Measurements from ENCODE around the gene PTPRR.

DNA sequence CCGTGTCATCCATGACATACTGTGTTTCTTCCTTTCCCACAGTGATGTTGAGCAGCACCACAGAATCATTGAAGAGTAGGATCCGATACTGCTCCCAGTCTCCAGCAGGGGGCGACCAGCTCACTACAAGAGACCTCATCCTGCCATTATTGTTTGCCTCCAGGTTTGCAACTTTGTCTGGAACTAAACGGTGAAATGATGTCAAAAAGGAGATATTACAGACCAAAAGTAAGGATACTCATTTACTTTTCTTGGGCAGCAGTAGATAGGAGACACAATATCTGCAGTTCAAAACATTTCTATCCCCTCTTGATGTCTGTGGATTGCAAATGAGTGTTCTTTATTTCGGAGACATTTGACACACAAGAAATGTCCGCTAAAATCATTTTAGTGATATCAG lies 330.5 kb downstream of the PTPRR start:
- TF ChIP-seq, protein P1, sequence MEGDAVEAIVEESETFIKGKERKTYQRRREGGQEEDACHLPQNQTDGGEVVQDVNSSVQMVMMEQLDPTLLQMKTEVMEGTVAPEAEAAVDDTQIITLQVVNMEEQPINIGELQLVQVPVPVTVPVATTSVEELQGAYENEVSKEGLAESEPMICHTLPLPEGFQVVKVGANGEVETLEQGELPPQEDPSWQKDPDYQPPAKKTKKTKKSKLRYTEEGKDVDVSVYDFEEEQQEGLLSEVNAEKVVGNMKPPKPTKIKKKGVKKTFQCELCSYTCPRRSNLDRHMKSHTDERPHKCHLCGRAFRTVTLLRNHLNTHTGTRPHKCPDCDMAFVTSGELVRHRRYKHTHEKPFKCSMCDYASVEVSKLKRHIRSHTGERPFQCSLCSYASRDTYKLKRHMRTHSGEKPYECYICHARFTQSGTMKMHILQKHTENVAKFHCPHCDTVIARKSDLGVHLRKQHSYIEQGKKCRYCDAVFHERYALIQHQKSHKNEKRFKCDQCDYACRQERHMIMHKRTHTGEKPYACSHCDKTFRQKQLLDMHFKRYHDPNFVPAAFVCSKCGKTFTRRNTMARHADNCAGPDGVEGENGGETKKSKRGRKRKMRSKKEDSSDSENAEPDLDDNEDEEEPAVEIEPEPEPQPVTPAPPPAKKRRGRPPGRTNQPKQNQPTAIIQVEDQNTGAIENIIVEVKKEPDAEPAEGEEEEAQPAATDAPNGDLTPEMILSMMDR (IDR thresholded peaks at IDR 0.05) = peak; percentile 81 to 88 (median 86)
- no peak for TF ChIP-seq POLR2A (IDR thresholded peaks at IDR 0.05)

Measured in adrenal gland (tissue), 5 donors.